Astrocyte (in vitro differentiated cells and primary cell): ENCODE results near the gene HKDC1.

Source experiments
- EZH2 ChIP-seq: IDR thresholded peaks from 2 replicates; pipeline ENCODE4 v1.6.1; 2012; ENCODE audit warnings: mild to moderate bottlenecking, low read length, inconsistent platforms; ENCODE audit not compliant: insufficient read depth
- TF ChIP-seq, protein P1 (sequence below): IDR thresholded peaks from 2 replicates; pipeline ENCODE4 v1.5.1; 2011; ENCODE audit warnings: low read depth, mild to moderate bottlenecking, inconsistent platforms, low read length, moderate library complexity; ENCODE audit not compliant: insufficient read depth

DNA sequence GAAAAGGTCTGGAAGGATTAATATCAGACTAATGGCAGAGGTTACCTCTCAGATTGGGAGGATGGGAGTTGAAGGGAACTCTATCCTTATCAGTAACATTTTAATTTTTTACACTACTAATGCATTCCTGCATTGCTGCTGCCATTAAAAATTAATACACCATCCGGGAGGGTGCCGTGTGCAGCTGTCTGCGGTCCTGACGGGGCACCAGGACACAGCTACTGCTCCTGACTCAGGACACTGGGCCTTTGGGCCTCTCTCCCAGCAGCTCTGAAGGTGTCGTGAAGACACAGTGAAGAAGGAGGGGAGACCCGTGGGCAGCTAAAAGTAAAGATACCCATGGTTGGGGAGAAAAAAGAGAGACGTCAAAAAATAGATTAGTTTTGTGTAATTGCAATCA lies 34.7 kb downstream of the HKDC1 start:
- TF ChIP-seq, protein P1, sequence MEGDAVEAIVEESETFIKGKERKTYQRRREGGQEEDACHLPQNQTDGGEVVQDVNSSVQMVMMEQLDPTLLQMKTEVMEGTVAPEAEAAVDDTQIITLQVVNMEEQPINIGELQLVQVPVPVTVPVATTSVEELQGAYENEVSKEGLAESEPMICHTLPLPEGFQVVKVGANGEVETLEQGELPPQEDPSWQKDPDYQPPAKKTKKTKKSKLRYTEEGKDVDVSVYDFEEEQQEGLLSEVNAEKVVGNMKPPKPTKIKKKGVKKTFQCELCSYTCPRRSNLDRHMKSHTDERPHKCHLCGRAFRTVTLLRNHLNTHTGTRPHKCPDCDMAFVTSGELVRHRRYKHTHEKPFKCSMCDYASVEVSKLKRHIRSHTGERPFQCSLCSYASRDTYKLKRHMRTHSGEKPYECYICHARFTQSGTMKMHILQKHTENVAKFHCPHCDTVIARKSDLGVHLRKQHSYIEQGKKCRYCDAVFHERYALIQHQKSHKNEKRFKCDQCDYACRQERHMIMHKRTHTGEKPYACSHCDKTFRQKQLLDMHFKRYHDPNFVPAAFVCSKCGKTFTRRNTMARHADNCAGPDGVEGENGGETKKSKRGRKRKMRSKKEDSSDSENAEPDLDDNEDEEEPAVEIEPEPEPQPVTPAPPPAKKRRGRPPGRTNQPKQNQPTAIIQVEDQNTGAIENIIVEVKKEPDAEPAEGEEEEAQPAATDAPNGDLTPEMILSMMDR: no peak
- no peak for TF ChIP-seq EZH2
